Coronary artery (tissue), 2 donors: ENCODE measurements around the gene SIMC1.
"Not testable (repeated sequence)": the region's sequence is repeated elsewhere in the genome, so short reads cannot be mapped to it uniquely, and the experiment has no call there.

Experiments
- DNase-seq: peaks from one replicate; pipeline ENCODE4 v3.0.0-alpha.2; 2017; ENCODE audit warnings: low spot score
- H3K27ac ChIP-seq, 2 donors: fragments of 200-600 bp; sonication (generic); one replicate each; pipeline ENCODE4 v1.5.1; 2016 to 2019
- H3K4me3 ChIP-seq: fragments of 200-600 bp; sonication (generic); 2 replicates; pipeline ENCODE4 v1.5.1; 2016; ENCODE audit warnings: mild to moderate bottlenecking, moderate library complexity
- CTCF ChIP-seq: fragments of 200-600 bp; sonication (generic); IDR thresholded peaks from one replicate; pipeline ENCODE4 v1.5.1; 2019; ENCODE audit warnings: antibody characterized with exemption

Gene SIMC1

GRCh38 chr5:176244318-176244717 is 6.1 kb downstream of the SIMC1 start:
- H3K4me3 ChIP-seq, H3K27ac ChIP-seq, DNase-seq: not testable (repeated sequence)

GRCh38 chr5:176245074-176245473 is 6.8 kb downstream of the SIMC1 start:
- not testable (repeated sequence) for H3K27ac ChIP-seq, DNase-seq, H3K4me3 ChIP-seq

GRCh38 chr5:176245489-176245888 is 7.3 kb downstream of the SIMC1 start:
- DNase-seq, H3K27ac ChIP-seq, H3K4me3 ChIP-seq: not testable (repeated sequence)

GRCh38 chr5:176250691-176251090 is 12.5 kb downstream of the SIMC1 start:
- not testable (repeated sequence) for DNase-seq, H3K4me3 ChIP-seq, H3K27ac ChIP-seq

GRCh38 chr5:176252171-176252570 is 13.9 kb downstream of the SIMC1 start:
- DNase-seq, H3K27ac ChIP-seq, H3K4me3 ChIP-seq: not testable (repeated sequence)

GRCh38 chr5:176253370-176254065 is 15.3 kb downstream of the SIMC1 start:
- H3K27ac ChIP-seq, H3K4me3 ChIP-seq, DNase-seq: not testable (repeated sequence)

GRCh38 chr5:176254066-176254393 is 15.8 kb downstream of the SIMC1 start:
- not testable (repeated sequence) for H3K4me3 ChIP-seq, DNase-seq, H3K27ac ChIP-seq

- not testable (repeated sequence) for H3K27ac ChIP-seq, DNase-seq, H3K4me3 ChIP-seq
Measured at GRCh38 chr5:176257871-176258505, 19.8 kb downstream of the SIMC1 start.

GRCh38 chr5:176260682-176261081 is 22.5 kb downstream of the SIMC1 start:
- H3K27ac ChIP-seq, H3K4me3 ChIP-seq, DNase-seq: not testable (repeated sequence)

GRCh38 chr5:176266448-176266847 is 28.2 kb downstream of the SIMC1 start:
- H3K27ac ChIP-seq, DNase-seq, H3K4me3 ChIP-seq: not testable (repeated sequence)

GRCh38 chr5:176289018-176289417 is 50.8 kb downstream of the SIMC1 start:
- not testable (repeated sequence) for H3K4me3 ChIP-seq, H3K27ac ChIP-seq, DNase-seq

GRCh38 chr5:176290057-176290840 is 52.0 kb downstream of the SIMC1 start:
- DNase-seq, H3K27ac ChIP-seq, H3K4me3 ChIP-seq: not testable (repeated sequence)

- not testable (repeated sequence) for H3K4me3 ChIP-seq, DNase-seq
Measured at GRCh38 chr5:176305356-176305755, 67.1 kb downstream of the SIMC1 start.

GRCh38 chr5:176317534-176318374 is 79.5 kb downstream of the SIMC1 start:
- TF ChIP-seq CTCF, result no peak
- H3K4me3 ChIP-seq, result no peak overlapping the region
- no peak for DNase-seq
- no peak overlapping the region for H3K27ac ChIP-seq

More at GRCh38 chr5:176305356-176305755, 67.1 kb downstream of the SIMC1 start:
- H3K27ac ChIP-seq, result not testable (repeated sequence)
